Lung (tissue), 12 donors: ENCODE measurements around the gene PLEKHG4. TPM values are rescaled to one million over a fixed set of nuclear protein-coding genes. Genes with fewer than 3 reads are reported as not detected.

Experiments used
- ATAC-seq: fragments of 200-7000 bp; cut with Tn5 transposase; one replicate; pipeline ENCODE4 v1.9.1; 2020; ENCODE audit warnings: moderate number of reproducible peaks; ENCODE audit not compliant: insufficient read depth, low FRiP score
- DNase-seq, 3 donors: peaks; one replicate each; pipeline ENCODE4 v3.0.0-alpha.2; 2013 to 2017
- H3K27ac ChIP-seq, 2 donors: one replicate each; pipeline ENCODE4 v1.5.1; 2013; ENCODE audit warnings: mild to moderate bottlenecking in 2 of 2, moderate library complexity in 2 of 2, control low read depth in 1 of 2, inconsistent platforms in 1 of 2, low read depth in 1 of 2, low read length in 1 of 2
- H3K27me3 ChIP-seq, 3 donors: one replicate each; pipeline ENCODE4 v1.5.1; 2013; ENCODE audit warnings: low read length in 2 of 3; ENCODE audit not compliant: control insufficient read depth in 3 of 3, insufficient read depth in 3 of 3
- H3K36me3 ChIP-seq, 4 donors: one replicate each; pipeline ENCODE4 v1.5.1; 2013; ENCODE audit warnings: low read length in 4 of 4, mild to moderate bottlenecking in 1 of 4, moderate library complexity in 1 of 4; ENCODE audit not compliant: control insufficient read depth in 4 of 4, insufficient read depth in 4 of 4
- H3K4me1 ChIP-seq, 5 donors: one replicate each; pipeline ENCODE4 v1.5.1; 2013; ENCODE audit warnings: low read length in 5 of 5, mild to moderate bottlenecking in 2 of 5, moderate library complexity in 1 of 5; ENCODE audit not compliant: control insufficient read depth in 5 of 5, insufficient read depth in 5 of 5
- H3K4me3 ChIP-seq: one replicate; pipeline ENCODE4 v1.5.1; 2013; ENCODE audit warnings: mild to moderate bottlenecking, control low read depth, moderate library complexity
- H3K9ac ChIP-seq, 2 donors: one replicate each; pipeline ENCODE4 v1.5.1; 2013; ENCODE audit warnings: low read length in 2 of 2, control low read depth in 1 of 2; ENCODE audit not compliant: insufficient read depth in 1 of 2
- H3K9me3 ChIP-seq, 4 donors: one replicate each; pipeline ENCODE4 v1.5.1; 2013; ENCODE audit warnings: low read length in 3 of 4, mild to moderate bottlenecking in 1 of 4, moderate library complexity in 1 of 4; ENCODE audit not compliant: control insufficient read depth in 4 of 4, insufficient read depth in 3 of 4
- CTCF ChIP-seq: IDR thresholded peaks from 2 replicates; pipeline ENCODE4 v1.5.1; 2012; ENCODE audit warnings: mild to moderate bottlenecking; ENCODE audit errors: control extremely low read depth, extremely low read depth
- WGBS, 2 donors: extraction: QIAGEN DNeasy Blood & Tissue Kit; methylation state at CpG; one replicate each; pipeline ENCODE4 v1.1.7; 2013; 5-methylcytosine and 5-hydroxymethylcytosine counted together
- polyA plus RNA-seq, 2 donors: library from polyadenylated mRNA; stranded (reverse); fragments of 200-250 nt; gene quantifications; one replicate each; pipeline ENCODE4 v1.2.1, GENCODE V29; 2013
- total RNA-seq, 2 donors: library from RNA; depleted of rRNA in 1 of 2; stranded (reverse); fragments of >200 nt in 1 of 2; gene quantifications; one replicate each; pipeline ENCODE4 v1.2.1, GENCODE V29; 2014 to 2021
- donor health status: control.
- donor health status: control.
- donor health status: Bipolar disorder and iron deficiency.
- donor health status: healthy.
- donor health status: DM: yes; HTN: yes; CAD: no.

PLEKHG4 gene
- total and polyA plus RNA-seq, 4 donors: 9.0 to 26.9 (median 17.1) TPM

GRCh38 chr16:67277294-67277998, 1.9 kb upstream of the PLEKHG4 start:
- H3K9me3 ChIP-seq: no peaks in the 10 kb centered on the region
- WGBS, 2 donors: 86 to 88% methylated on average over 4 of the region's 4 CpGs
- no peak overlapping the region for H3K9ac ChIP-seq
- DNase-seq: peak in 1 of 3 donors; percentile 17
- H3K27me3 ChIP-seq: no peaks in the 10 kb centered on the region
- ATAC-seq: peak; percentile 30
- peak overlapping the region in 1 of 2 donors; percentile 57 for H3K27ac ChIP-seq
- no peak overlapping the region for H3K4me3 ChIP-seq
- TF ChIP-seq CTCF: no peak
- peaks cover 0 to 6% (median 1%) of the 10 kb centered on the region in 4 donors for H3K36me3 ChIP-seq
- H3K4me1 ChIP-seq: peaks cover 0 to 22% (median 5%) of the 10 kb centered on the region in 5 donors

GRCh38 chr16:67277999-67278772, 1.1 kb upstream of the PLEKHG4 start:
- no peaks in the 10 kb centered on the region for H3K27me3 ChIP-seq
- ATAC-seq (peak; percentile 1), DNase-seq (no peak)
- H3K9ac ChIP-seq: no peak overlapping the region
- 61 to 70% methylated on average over 13 of the region's 13 CpGs for WGBS, 2 donors
- TF ChIP-seq CTCF: no peak
- H3K9me3 ChIP-seq: no peaks in the 10 kb centered on the region
- peaks cover 0 to 22% (median 5%) of the 10 kb centered on the region in 5 donors for H3K4me1 ChIP-seq
- peak overlapping the region; percentile 37 for H3K4me3 ChIP-seq
- H3K36me3 ChIP-seq: peaks cover 0 to 6% (median 1%) of the 10 kb centered on the region in 4 donors
- H3K27ac ChIP-seq: peak overlapping the region in 1 of 2 donors; percentile 57

- peak overlapping the region in 1 of 2 donors; percentile 55 for H3K27ac ChIP-seq
Observed at GRCh38 chr16:67278773-67279295, 498 bp upstream of the PLEKHG4 start.

More at GRCh38 chr16:67278773-67279295, 498 bp upstream of the PLEKHG4 start:
- ATAC-seq (peak; percentile 32), DNase-seq (peak in 2 of 3 donors; percentile 24 to 27)
- TF ChIP-seq CTCF: no peak
- WGBS, 2 donors: 2% methylated on average over 16 to 42 of the region's 42 CpGs
- Histone ChIP-seq H3K4me1 (peaks cover 0 to 22% (median 5%) of the 10 kb centered on the region in 5 donors), H3K36me3 (peaks cover 0 to 6% (median 1%) of the 10 kb centered on the region in 4 donors), H3K4me3 (peak overlapping the region; percentile 37), H3K9ac (no peak overlapping the region), H3K27me3 (no peaks in the 10 kb centered on the region), H3K9me3 (no peaks in the 10 kb centered on the region)
